IPS-11a (cell line): ENCODE results near the gene MRTFB.
"Not testable (repeated sequence)": the region's sequence is repeated elsewhere in the genome, so short reads cannot be mapped to it uniquely, and the experiment has no call there.

Experiments
- H3K4me3 ChIP-seq: one replicate; pipeline ENCODE4 v1.5.1; 2013; ENCODE audit warnings: low read depth, low read length, control low read depth

The MRTFB gene, protein sequence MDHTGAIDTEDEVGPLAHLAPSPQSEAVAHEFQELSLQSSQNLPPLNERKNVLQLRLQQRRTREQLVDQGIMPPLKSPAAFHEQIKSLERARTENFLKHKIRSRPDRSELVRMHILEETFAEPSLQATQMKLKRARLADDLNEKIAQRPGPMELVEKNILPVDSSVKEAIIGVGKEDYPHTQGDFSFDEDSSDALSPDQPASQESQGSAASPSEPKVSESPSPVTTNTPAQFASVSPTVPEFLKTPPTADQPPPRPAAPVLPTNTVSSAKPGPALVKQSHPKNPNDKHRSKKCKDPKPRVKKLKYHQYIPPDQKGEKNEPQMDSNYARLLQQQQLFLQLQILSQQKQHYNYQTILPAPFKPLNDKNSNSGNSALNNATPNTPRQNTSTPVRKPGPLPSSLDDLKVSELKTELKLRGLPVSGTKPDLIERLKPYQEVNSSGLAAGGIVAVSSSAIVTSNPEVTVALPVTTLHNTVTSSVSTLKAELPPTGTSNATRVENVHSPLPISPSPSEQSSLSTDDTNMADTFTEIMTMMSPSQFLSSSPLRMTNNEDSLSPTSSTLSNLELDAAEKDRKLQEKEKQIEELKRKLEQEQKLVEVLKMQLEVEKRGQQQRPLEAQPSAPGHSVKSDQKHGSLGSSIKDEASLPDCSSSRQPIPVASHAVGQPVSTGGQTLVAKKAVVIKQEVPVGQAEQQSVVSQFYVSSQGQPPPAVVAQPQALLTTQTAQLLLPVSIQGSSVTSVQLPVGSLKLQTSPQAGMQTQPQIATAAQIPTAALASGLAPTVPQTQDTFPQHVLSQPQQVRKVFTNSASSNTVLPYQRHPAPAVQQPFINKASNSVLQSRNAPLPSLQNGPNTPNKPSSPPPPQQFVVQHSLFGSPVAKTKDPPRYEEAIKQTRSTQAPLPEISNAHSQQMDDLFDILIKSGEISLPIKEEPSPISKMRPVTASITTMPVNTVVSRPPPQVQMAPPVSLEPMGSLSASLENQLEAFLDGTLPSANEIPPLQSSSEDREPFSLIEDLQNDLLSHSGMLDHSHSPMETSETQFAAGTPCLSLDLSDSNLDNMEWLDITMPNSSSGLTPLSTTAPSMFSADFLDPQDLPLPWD

DNA sequence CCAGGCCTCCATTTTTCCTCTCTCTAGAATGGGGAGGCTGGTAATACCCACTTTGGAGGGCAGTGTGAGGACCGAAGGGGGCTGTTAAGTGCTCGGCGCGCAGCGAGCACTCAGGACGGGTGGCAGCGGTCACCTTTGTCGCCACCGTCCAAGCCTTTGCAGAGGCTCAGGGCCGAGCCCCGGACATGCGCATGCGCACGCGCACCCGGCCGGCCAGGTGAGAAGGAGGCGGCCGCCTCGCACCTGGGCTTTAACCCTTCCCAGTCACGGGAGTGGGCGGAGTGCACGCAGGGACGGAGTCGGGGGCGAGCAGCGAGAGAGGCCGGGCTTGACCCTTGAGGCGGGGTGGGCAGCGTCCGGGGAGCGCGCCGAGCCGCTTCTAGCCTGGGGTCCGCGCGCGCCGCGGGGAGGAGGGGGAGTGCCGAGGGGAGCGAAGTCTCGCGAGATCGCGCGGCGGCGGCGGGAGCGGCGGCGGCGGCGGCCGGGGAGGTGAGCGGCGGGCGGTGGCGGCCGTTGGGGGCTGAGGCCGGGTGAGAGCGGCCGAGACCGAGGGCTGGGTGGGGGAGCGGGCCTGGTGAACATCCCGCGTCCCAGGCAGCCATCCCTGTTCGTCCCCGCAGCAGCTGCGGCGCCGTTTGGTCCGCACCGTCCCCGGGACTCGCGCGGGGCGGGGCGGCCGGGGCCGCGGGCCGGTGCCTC lies at the start of gene MRTFB:
Gene MRTFB, plus strand, starts transcription at position 443 of the 699 bp plus-strand sequence. CDS start 69,288 bp downstream, outside the sequence.
- H3K4me3 ChIP-seq: peak within 1 kb of the TSS; percentile 81

DNA sequence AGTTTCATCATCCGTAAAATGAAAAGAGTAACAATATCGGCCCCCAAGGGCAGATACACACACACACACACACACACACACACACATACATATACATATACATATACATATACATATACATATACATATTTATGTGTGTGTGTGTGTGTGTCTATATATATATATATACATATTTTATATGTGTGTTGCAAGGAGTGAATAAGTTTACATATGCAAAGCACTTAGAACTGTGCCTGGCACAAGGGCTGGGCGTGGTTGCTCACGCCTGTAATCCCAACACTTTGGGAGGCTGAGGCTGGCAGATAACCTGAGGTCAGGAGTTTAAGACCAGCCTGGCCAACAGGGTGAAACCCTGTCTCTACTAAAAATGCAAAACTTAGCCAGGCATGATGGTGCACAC lies 47.6 kb upstream of the MRTFB start:
- H3K4me3 ChIP-seq: not testable (repeated sequence)

DNA sequence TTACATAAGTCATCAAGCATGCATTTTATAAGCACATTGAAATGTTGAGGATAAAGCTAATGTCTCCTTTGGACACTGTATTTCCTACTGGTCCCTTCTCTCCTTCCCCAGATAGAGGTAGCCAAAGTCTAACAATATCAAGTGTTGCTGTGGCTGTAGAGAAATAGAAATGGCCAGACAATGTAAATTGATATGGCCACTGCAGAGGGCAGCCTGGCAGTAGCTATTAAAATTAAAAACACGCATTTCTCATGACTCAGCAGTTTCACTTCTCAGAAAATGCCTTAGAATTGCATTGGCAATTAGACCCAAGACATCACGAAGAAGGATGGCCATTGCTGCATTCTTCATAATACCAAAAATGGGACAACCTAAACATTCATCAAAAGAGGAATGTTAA lies 46.8 kb upstream of the MRTFB start:
- H3K4me3 ChIP-seq: no peak overlapping the region

DNA sequence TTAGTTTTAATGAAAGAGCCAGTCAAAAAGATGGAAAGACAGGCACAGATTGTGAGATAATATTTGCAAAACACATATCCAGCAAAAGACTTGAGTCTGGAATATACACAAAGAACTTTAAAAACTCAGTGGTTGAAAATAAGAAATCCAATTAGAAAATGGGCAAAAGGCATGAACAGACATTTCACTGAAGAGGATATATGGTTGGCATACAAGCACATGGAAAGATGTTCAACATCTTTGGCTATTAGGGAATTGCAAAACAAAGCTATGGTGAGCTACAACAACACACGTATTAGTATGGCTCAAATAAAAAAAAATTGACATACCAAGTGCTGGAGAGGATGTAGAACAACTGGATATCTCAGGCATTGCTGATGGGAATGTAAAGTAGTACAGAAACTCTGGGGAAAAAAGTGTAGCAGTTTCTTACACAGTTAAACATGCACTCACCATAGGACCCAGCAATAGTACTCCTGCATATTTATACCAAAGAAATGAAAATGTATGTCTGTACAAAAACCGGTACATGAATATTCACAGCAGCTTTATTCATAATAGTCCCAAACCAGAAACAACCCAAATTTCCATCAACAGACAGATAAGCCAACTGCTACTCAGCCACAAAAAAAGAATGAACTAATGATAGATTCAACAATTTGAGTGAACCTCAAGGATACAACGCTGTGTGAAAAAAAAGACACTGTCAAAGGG lies 44.4 kb upstream of the MRTFB start:
- H3K4me3 ChIP-seq: no peak overlapping the region

DNA sequence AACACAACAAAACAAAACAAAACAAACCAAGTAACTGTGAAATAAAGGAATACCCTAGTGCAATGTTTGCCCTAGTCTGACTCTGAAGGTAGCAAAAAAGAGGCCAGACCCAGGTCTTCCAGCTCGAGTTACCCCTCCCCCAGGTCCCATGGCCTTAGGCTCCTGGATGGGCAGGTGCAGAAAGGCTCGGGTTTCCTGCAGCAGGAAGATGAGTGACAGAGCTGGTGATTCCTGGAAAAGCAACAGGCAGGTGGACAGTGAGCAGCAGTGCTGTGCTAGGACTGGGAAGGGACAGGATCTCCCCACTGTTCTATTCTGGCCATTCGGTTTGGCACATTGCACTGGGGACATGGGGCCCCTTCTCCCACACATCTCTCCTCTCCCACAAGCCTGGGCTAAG lies 42.9 kb upstream of the MRTFB start:
- no peak overlapping the region for H3K4me3 ChIP-seq

DNA sequence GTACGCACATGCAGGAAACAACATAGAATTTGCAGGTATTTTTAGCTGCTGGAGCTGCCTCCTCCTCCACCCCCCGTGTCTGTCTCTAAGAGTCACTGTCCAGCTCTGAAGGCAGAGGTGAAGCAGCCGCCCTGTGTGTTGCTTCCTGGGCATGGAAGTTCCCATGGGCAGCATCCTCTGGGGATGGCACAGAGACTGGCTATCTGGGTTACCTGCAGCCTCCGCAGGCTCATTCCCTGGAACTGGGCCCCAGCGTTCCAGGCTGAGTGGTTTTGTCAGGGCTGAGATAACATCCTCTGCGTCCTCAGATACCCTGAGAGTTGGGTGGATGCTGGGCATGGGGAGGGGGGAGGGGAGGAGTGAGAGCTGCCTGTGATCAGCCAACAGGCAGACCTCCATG lies 41.5 kb upstream of the MRTFB start:
- no peak overlapping the region for H3K4me3 ChIP-seq

DNA sequence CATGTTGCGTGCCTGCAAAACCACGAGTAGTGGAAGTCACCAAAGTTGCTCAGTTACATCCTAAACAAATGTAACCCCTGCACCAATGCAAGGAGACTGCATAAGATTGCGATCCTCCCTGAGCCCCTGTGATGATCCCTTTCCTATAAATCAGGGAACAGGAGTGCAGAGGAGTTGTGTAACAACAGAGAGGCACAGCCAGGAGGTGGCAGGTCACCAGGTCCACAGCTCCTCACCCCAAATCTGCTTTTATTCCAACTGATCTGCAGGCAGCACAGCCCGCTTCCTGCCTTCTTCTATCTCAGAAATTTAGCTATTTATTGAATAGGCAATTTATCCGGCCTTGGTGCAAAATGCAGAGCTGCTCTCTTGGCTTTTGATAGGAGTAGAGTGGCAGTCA lies 36.0 kb upstream of the MRTFB start:
- H3K4me3 ChIP-seq: no peak overlapping the region

DNA sequence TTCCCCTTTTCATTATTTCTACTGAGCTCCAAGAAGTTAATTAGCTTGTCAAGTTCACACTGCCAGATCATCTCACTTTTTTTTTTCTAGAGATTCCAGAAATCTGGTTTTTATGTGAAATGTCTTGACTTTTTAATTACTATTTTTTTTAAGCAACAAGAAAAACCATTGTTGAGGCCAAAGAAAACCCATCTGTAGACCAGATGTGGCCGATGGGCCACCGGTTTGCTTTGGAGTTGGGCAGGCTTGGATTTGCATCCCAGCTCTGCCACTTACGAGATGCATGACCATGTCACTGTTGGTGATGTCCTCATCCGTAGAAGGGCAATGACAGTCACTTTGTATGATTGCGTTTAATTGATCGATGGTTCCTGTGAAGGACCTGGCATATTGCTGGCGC lies 34.2 kb upstream of the MRTFB start:
- H3K4me3 ChIP-seq: no peak overlapping the region

DNA sequence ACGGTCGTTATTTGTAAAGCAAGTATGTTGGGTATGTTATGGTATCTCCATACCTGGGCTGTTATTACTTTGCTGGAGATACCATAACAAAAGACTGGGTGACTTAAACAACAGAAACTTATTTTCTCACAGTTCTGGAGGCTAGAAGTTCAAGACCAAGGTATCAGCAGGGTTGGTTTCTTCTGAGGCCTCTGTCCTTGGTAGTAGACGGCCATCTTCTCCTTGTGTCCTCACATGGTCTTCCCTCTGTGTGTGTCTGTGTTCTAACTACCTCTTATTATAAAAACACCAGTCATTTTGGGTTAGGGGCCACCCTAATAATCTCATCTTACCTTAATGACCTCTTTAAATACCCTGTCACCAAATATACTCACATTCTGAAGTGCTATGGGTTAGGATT lies 33.2 kb upstream of the MRTFB start:
- no peak overlapping the region for H3K4me3 ChIP-seq

DNA sequence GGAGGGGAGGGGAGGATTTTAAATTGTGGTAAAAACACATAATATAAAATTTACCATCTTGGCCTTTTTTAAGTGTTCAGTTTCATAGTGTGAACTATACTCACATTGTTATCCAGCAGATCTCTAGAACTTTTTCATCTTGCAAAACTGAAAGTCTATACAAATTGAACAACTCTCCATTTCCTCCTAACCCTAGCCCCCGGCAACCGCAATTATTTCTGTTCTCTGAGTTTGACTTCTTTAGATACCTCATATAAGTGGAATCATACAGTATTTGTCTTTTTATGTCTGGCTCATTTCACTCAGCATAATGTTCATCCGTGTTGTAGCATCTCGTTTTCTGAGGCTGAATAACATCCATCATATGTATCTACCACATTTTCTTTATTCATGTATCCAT lies 30.0 kb upstream of the MRTFB start:
- H3K4me3 ChIP-seq: no peak overlapping the region

DNA sequence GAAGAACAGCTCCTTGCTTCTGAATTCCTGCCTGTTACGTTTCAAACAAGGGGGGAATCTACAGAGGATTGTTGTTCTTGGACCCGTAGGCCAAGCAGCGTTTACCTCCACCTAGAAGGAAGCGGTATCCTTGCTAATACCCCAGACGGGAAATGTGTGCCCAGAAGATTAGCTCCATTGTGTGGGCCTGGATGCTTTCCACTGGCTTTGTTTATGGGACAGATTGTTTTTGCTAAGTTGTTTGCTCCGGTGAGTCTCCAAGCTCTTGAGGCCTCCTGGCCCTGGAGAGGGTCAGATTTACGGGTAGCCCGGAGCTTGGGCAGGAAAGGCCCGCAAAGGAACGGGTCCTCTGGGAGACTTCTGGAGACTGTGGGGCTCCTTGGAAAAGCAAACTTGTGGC lies 28.4 kb upstream of the MRTFB start:
- no peak overlapping the region for H3K4me3 ChIP-seq

DNA sequence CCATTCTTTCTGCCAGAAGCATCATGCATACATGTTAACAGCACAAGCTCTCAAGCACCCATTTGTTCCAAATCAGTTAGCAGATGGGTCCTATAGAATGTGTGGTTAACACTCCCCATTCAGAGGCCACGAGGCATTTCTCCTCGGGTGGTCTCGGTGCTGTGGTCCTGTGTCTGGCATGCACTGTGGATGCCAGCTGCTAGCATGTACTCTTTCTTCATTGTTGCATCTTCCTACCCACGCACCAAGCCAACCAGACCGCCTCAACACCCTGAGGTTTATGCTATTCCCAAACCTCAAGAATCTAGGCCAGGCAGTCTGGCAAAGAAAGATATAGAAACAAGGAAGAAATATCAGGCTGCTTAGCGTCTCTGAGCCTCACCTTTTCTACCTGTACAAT lies 27.8 kb upstream of the MRTFB start:
- H3K4me3 ChIP-seq: no peak overlapping the region

DNA sequence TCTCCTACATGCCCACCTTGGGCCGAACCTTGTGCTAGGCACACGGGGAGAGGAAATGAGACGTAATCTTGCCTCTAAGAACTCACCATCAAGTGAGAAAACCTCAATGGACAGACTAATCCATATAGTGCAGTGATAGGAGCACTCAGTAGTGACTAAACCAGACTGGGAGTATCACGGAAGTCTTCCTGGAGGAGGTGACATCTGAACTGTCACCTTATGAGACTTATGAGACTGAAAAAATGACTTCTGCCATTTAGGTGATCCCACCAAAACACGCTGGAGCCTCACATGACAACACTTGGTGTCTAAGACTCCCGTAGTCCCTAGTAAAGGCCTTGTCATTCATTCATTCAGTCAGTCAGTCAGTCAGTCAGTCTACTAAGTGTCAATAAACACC lies 27.3 kb upstream of the MRTFB start:
- no peak overlapping the region for H3K4me3 ChIP-seq

DNA sequence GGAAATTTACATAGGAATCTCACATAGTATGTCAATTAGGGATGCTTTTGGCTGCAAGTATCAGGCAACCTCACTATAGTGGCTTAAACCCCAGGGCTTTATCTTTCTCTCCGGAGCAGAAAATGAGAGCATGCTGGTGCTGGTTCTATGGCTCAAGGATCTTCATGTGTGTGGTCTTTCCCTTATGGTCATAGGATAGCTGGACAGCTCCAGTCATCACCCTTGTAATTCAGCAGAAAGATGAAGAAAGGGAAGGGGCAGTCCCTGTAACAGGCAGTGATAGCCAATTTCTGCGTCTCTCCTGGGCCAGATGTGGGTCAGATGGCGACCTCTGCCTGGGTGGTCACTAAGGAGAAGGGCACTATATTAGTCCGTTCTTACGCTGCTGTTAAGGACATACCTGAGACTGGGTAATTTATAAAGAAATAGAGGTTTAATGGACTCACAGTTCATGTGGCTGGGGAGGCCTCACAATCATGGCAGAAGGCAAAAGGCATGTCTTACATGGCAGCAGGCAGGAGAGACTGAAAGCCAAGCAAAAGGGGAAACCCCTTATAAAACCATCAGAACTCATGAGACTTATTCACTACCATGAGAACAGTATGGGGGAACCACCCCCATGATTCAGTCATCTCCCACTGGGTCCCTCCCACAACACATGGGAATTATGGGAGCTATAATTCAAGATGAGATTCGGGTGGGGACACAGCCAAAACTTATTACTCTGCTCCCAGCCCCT lies 23.8 kb upstream of the MRTFB start:
- H3K4me3 ChIP-seq: not testable (repeated sequence)

DNA sequence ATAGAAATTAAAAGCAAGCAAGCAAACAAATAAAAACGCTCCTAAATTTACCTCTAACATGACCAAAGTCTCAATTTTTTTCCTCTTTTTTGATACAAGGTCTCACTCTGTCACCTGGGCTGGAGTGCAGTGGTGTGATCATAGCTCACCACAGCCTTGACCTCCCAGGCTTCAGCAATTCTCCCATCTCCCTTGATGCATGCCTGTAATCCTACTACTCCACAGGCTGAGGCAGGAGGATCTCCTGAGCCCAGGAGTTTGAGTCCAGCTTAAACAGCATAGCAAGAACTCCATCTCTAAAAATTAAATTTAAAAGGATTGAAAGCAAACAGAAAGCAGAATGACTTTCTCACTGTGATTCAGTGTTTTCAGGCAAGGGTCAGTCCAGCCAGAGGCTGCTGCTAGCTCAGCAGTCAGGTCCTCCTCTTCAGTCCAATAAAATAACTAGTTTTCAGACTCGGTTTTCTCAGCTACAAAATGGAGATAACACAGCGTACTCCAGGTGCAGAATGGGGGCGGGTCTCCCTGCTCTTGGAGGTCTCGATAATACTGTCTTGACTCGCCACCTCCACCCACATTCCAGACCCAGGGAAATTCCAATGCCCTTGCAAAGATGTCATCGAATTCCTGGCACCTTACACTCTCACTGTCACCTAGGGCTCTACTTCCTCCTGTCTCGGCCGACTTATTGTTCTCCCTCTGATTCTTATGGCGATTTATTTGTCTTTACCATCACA lies 20.7 kb upstream of the MRTFB start:
- H3K4me3 ChIP-seq: no peak overlapping the region

DNA sequence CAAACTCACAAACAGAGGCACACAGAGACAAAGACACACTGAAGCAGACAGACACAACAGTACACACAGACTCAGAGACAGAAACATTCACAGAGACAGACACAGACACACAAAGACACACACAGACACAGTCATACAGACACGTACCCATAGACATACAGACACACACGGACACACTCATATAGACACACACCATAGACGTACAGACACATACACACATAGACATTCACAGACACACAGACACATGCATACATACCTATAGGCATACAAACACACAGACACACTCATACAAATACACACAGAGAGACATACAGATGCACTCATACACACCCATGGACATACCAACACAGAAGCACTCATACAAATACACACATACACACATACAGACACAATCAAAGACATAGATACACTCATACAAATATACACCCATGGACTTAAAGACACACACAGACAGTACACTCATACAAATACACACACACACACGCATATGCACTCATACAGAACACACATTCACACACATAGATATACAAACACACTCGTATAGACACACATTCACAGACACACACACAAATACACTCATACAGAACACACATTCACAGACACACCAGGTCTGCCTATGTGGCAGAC lies 19.9 kb upstream of the MRTFB start:
- H3K4me3 ChIP-seq: no peak overlapping the region

DNA sequence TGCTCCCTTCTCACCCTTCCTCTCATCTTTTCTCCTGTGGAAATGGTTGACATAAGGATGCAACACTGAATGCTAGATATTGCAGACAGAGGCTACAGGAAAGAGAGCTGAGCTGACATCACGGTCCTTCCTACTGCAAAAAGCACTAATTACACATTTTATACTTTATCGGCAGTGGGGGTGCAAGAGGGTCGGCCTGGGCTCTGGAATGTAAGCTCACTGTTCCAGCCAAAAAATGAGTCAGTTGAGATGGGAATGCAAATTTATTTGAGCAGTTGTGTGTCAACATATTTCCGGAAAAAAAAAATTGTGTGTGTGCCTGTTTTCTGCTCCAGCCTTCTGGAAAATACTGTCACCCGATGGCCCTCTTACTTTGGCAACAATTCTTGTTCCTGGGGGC lies 14.1 kb upstream of the MRTFB start:
- no peak overlapping the region for H3K4me3 ChIP-seq

DNA sequence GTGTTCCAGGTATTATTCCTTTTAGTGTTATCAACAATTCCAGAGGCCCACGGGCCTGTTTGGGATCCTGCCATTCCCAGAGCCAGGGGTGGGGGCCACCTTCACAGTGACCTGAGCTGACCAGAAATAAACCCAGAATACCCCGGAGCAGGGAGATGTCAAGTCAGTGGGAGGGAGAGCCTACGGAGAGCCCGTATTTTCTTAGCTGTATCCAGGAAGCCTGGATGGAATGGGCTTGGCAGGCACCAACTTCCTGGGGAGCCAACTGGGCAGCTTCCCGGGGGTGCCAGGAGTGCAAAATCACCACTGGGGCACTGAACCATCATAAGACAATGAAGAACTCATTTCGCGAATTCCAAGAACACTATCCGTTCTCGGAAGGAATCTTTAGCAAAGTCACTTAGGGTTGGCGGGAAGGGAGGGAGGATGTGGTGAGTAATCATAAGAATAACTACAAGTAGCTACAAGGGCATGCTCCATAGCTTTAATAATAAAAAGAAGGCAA lies 13.2 kb upstream of the MRTFB start:
- H3K4me3 ChIP-seq: no peak overlapping the region
